ENCODE data around the gene SPRR1B.

GRCh38 chr1:152983234-152983633 is 47.8 kb upstream of the SPRR1B start:
- TF ChIP-seq ZFP30 (CRISPR knock-in tag; IDR thresholded peaks at IDR 0.05) (no peak), CSRNP3 (CRISPR knock-in tag; IDR thresholded peaks at IDR 0.05) (no peak), RARB (CRISPR knock-in tag; IDR thresholded peaks at IDR 0.05) (no peak), OSR1 (CRISPR knock-in tag; IDR thresholded peaks at IDR 0.05) (no peak), ISL1 (CRISPR knock-in tag; IDR thresholded peaks at IDR 0.05) (no peak), CREB5 (CRISPR knock-in tag; IDR thresholded peaks at IDR 0.05; ENCODE audit: low read depth) (no peak), ZC3H10 (CRISPR knock-in tag; IDR thresholded peaks at IDR 0.05) (no peak), ZFP3 (CRISPR knock-in tag; IDR thresholded peaks at IDR 0.05) (no peak), TCF4 (CRISPR knock-in tag; IDR thresholded peaks at IDR 0.05; ENCODE audit: borderline replicate concordance) (no peak), POU6F1 (CRISPR knock-in tag; IDR thresholded peaks at IDR 0.05; ENCODE audit: borderline replicate concordance, low read depth) (no peak)

All from SK-N-SH treated with all-trans-retinoic acid at 6 μM for 48 hours (cell line).